ENCODE measurements around the gene SDK2.

GRCh38 chr17:73625006-73625405 is 19.2 kb downstream of the SDK2 start:
- no peak for TF ChIP-seq ARID4B (CRISPR knock-in tag; IDR thresholded peaks at IDR 0.05)
- no peak for TF ChIP-seq CREB1 (IDR thresholded peaks at IDR 0.05)
- no peak for TF ChIP-seq CREB1 (CRISPR knock-in tag; IDR thresholded peaks at IDR 0.05)
- TF ChIP-seq FOXM1 (IDR thresholded peaks at IDR 0.05; ENCODE audit: low read depth) = no peak
- TF ChIP-seq FOXM1 (CRISPR knock-in tag; IDR thresholded peaks at IDR 0.05; ENCODE audit: low read depth) = no peak
- no peak for TF ChIP-seq NFE2L1 (tag; IDR thresholded peaks at IDR 0.05; ENCODE audit: borderline replicate concordance, low read depth)
- no peak for TF ChIP-seq SP1 (CRISPR knock-in tag; IDR thresholded peaks at IDR 0.05)
- TF ChIP-seq ZNF354B (CRISPR knock-in tag; IDR thresholded peaks at IDR 0.05) = no peak
- no peak for TF ChIP-seq ZNF184 (CRISPR knock-in tag; IDR thresholded peaks at IDR 0.05)
- no peak for TF ChIP-seq ZNF512 (tag; IDR thresholded peaks at IDR 0.05)
- TF ChIP-seq MTA1 (IDR thresholded peaks at IDR 0.05; ENCODE audit: borderline replicate concordance) = no peak
- TF ChIP-seq ZNF217 (CRISPR knock-in tag; IDR thresholded peaks at IDR 0.05) = no peak
- no peak for TF ChIP-seq ZFX (CRISPR knock-in tag; IDR thresholded peaks at IDR 0.05)
- TF ChIP-seq NR2C2 (CRISPR knock-in tag; IDR thresholded peaks at IDR 0.05) = no peak
- TF ChIP-seq NR2C2 (tag; IDR thresholded peaks at IDR 0.05) = no peak
- TF ChIP-seq RBM14 (IDR thresholded peaks at IDR 0.05; ENCODE audit: borderline replicate concordance, insufficient read depth, low read depth, low read length) = no peak

Data from K562 (cell line).